Frontal cortex (tissue), 4 donors: ENCODE results near the gene LCOR. TPM values are rescaled to one million over a fixed set of nuclear protein-coding genes. Genes with fewer than 3 reads are reported as not detected.
"Not testable (repeated sequence)": the region's sequence is repeated elsewhere in the genome, so short reads cannot be mapped to it uniquely, and the experiment has no call there.

ENCODE experiments used
- DNase-seq, 2 donors: peaks; one replicate each; pipeline ENCODE4 v3.0.0; 2012; ENCODE audit warnings: low spot score in 2 of 2
- FAIRE-seq: peaks from 2 replicates; lab custom pipeline; 2012; peaks lifted over from hg19 to GRCh38; lab: Jason Lieb, UNC
- total RNA-seq: library from RNA; depleted of rRNA; stranded (reverse); fragments of >200 nt; gene quantifications from one replicate; pipeline ENCODE4 v1.2.3, GENCODE V29; 2014
- donor health status: control.
- donor health status: control.
- donor health status: control.

LCOR gene
- total RNA-seq, 1 donor from 2014 or later, result 52.2 TPM

DNA sequence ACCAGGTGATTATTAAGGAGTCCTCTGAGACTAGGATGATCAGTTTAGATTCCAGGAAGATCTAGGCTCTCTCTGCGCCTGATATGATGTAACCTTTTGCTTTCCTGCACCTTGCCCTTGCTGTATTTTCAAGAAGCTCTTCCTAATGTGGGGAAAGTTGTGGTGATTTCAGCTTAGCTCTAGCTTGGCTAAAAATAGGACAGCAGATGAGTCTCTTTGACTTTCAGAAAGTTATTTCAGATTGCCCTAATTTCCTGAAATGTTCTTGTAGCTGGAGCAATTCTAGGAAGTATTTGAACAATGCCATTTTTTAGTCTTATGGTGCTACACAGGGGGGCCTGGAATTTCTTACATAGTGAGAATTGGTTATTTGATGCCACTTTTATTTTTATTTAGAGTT lies 3.8 kb downstream of the LCOR start:
- no peak for FAIRE-seq

DNA sequence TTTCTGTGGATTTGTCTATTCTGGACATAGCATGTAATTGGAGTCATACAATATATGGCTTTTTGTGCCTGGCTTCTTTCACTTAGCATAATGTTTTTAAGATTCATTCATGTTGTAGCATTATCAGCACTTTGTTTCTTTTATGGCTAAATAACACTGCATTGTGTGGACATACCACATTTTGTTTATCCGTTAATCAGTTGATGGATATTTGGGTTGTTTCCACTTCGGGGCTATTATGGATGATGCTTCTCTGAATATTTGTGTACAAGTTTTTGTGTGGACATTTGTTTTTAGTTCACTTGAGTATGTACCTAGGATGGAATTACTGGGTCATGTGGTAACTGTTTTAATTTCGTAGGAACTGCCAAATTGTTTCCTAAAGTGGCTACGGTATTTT lies 6.4 kb downstream of the LCOR start:
- DNase-seq (no peak), FAIRE-seq (no peak)

More for the DNA sequence above, 3.8 kb downstream of the LCOR start:
- no peak for DNase-seq

DNA sequence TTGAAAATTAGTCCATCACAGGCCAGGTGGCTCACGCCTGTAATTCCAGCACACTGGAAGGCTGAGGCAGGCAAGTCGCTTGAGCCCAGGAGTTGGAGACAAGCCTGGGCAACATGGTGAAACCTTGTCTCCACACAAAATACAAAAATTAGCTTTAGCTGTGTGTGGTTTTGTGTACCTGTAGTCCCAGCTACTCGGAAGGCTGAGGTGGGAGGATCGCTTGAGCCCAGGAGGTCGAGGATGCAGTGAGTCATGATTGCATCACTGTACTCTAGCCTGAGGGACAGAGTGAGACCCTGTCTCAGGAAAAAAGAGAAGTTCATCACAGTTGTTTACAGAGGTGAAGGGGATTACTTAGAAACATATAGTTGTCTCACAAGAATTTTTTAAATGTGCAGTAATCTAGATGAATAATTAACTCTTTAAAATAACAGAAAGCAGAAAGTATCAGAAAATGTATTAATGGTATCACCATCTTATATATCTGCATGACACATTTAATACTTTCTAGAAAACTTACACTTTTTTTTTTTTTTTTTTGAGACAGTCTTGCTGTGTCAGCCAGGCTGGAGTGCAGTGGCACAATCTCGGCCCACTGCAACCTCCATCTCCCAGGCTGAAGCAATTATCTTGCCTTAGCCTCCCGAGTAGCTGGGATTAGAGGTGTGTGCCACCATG lies 8.9 kb downstream of the LCOR start:
- no peak for DNase-seq
- no peak for FAIRE-seq

- no peak for FAIRE-seq
- no peak for DNase-seq
Observed at GRCh38 chr10:96842896-96843723, 11.0 kb downstream of the LCOR start.

- DNase-seq (no peak), FAIRE-seq (no peak)
Observed at GRCh38 chr10:96843823-96844222, 11.7 kb downstream of the LCOR start.

- FAIRE-seq (no peak), DNase-seq (no peak)
Observed at GRCh38 chr10:96846395-96846794, 14.3 kb downstream of the LCOR start.

DNA sequence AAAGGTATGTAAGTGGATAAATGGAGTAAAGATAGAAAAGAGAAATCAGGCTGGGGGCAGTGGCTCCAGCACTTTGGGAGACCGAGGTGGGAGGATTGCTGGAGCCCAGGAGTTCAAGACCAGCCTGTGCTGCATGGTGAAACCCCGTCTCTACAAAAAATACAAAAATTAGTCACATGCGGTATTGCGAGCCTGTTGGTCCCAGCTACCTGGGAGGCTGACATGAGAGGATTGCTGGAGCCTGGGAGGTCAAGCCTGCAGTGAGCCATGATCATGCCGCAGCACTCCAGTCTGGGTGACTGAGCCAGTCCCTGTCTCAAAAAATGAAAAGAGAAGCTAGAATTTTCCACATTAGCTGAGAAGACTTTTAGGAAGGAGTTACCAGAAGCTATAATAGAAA lies 14.8 kb downstream of the LCOR start:
- DNase-seq (no peak), FAIRE-seq (no peak)

GRCh38 chr10:96847356-96847755 lies 15.3 kb downstream of the LCOR start:
- not testable (repeated sequence) for FAIRE-seq, DNase-seq

DNA sequence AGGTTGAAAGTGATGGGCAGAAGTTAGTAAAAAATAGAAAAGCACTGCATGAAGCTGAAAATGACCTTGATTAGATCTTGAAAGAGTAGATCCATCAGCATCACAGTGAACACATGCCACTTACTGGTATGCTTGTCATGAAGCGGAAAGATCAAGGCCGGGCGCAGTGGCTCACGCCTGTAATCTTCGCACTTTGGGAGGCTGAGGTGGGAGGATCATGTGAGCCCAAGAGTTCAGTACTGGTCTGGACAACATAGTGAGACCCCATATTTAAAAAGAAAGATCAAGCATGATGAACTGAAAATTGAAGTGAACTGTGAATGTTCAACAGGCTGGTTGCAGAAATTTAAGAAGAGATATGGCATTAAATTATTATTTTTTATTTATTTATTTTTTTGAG lies 18.0 kb downstream of the LCOR start:
- DNase-seq (no peak), FAIRE-seq (no peak)

GRCh38 chr10:96850825-96851224 lies 18.7 kb downstream of the LCOR start:
- DNase-seq (no peak), FAIRE-seq (no peak)

DNA sequence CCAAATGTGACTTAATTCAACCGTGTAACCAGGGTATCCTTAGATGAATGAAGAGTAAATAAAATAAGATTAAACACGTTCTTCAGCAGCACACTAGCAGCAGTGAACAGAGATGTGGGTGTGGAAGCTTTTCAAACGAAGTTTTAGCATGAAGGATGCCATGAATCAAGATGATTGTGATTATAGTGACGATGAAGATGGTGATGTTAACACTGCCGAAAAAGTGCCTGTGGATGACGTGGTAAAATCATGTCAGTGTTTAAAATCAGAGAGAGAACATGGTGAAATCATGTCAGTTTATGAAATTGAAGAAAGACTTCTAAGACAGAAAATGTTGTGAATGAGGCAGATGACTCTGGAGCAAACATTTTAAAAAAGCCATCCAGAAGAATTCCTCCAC lies 19.2 kb downstream of the LCOR start:
- DNase-seq (no peak), FAIRE-seq (no peak)

DNA sequence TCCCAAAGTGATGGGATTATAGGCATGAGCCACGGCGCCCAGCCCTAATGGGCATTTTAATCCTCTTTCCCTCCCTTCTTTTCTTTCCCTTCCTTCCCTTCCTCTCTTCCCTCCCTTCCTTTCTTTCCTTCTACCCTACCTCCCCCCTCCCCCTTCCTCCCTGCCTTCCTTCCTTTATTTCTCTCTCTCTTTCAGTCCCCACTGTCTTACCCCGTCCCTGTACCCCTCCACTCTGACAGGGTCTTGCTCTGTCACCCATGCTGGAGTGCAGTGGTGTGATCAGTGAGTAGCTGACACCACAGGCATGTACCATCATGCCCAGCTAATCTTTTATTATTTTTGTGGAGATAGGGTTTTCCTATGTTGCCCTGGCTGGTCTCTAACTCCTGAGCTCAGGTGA lies 24.2 kb downstream of the LCOR start:
- FAIRE-seq (no peak), DNase-seq (no peak)

DNA sequence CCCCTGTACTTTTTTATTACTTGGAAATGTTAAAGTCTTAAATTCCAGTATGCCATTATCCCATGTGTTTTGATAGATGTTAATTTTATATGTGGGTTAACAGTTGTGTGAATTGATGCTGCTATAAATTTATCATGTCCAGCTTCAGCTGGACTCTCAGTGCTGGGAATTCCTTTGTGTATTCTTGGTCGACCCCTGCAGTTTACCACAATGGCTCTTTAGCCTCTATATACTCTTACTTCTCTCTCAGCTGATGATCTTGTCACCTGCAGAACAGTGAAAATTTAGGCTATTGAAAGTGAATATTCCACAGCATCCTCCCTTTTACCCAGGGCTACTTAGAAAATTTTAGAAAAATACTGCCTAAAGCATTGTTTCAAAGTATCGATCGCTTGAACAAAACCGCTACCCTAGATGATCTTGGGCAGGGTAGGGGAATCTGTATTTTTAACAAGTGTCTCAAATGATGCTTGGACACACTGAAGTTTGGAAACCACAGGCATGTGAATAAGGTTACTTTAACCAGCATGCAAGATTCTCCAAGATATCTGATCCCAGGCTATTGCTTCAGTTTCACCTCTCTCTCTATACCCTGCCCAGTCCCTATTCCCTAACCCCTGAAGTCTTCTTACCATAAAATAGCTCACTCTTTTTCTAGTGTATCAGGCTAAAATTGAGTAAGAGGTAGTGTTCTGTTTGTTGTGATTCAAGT lies 25.4 kb downstream of the LCOR start:
- DNase-seq (no peak), FAIRE-seq (no peak)

- FAIRE-seq (no peak), DNase-seq (no peak)
Observed at GRCh38 chr10:96858038-96858705, 26.1 kb downstream of the LCOR start.

- FAIRE-seq, result no peak
- no peak for DNase-seq
Observed at GRCh38 chr10:96858706-96859050, 26.6 kb downstream of the LCOR start.

DNA sequence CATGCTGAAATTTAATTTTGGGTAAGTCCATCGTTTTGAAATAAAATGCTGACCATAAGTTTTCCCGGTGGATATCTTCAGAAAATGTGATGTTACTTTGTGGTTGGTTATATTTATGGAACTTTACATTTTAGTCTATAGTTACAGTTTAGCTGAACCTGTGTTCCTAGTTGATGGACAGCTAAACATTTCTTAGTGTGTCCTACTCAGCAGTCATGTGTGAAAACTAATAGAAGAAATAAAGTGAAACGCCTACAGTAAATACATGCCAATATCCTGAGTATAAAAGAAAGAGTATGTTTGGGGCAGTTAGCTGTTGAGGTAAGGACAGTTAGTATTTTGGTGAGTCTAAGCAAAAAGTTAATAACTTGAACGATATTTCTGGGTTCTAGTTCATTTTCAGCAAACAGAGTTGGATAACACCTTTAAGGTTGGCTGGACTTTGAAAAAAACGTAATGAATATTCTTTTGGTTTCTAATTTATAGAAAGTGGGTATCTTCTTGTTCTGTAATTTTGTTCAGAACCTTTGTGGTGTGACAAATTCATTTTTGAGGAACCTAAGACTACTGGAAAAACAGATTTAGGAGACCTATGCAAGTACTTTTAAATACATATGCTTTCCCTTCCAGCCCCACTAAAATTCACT lies 28.7 kb downstream of the LCOR start:
- no peak for FAIRE-seq

DNA sequence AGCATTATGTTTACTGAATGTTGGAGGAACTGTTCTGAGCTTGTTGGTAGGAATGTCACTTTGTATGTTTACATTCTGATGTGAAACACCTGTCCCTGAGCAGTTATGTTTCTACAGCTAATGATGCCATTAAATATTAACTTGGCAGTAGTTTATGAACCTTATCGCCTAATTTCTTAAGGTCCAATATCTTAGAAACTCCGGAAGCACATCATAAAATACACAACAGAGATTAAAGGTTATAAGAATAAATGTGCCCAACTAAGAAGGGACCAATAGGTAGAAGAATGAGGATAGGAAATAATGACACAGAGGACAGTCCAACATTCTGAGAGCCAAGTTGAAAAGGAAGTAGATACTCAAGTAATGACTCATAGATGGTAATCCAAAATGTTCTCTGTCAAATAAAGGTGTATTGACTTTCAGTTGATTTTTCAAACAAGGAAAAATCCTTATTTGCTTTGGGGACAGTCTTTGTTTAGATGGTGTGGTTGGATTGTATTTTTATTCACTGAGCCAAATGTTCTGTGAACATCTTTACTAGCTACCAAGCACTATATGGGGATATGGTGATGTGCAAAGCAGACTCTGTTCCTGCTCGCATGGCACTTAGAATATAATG lies 31.9 kb downstream of the LCOR start:
- no peak for FAIRE-seq
- DNase-seq, result no peak

More for the DNA sequence above, 28.7 kb downstream of the LCOR start:
- no peak for DNase-seq

DNA sequence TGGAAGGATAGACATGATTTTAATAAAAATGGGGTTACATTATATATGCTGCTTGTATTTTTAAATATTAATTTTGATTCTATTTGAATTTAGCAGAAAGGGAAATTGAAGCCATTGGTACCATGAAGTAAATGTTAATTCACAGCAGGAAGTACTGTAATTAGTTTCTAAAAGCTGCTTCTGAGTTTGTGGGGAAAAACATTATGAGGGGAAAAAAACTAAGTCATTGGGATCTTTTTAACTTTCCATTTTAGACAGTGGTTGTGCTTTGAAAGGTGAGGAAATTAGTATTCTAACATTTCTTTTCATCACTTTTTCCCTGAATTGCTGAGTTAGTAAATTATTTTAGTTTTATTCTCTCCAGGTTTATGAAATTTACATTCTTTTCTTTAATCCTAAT lies 41.0 kb downstream of the LCOR start:
- no peak for DNase-seq

DNA sequence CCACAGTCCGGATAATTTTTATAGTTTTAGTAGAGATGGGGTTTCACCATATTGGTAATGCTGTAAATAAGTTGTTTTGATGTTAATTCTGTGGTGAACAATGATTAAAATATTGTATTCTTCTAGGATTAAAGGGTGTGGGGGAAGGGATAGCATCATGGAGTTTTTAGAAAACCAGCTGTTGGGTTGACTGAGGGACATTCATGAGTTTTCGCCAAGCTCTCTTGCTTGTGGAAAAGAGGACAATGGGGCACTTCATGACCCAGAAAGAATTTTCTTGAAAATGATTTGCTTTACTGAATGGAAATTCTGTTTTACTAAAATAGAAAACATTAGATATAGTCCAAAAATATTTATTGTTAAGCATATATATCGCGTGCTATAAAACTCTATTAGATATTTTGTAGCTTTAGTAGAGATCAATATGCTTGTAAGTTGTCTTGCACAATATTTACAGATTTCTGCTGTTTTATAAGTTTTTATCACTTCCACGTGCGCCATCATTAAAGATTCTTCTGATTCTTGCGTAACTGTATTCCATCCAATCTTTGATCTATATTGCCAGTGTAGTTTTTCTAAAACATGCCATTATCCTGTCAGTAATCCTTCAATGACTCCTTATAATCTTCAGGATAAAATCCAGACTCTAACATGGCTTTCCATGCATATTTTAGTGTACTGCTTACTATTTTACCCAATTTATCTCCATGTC lies 41.8 kb downstream of the LCOR start:
- FAIRE-seq, result no peak
- DNase-seq, result peak in 1 of 2 donors; percentile 35

More for the DNA sequence above, 41.0 kb downstream of the LCOR start:
- no peak for FAIRE-seq
